ENCODE results near the gene C5orf15.

Gene C5orf15

DNA sequence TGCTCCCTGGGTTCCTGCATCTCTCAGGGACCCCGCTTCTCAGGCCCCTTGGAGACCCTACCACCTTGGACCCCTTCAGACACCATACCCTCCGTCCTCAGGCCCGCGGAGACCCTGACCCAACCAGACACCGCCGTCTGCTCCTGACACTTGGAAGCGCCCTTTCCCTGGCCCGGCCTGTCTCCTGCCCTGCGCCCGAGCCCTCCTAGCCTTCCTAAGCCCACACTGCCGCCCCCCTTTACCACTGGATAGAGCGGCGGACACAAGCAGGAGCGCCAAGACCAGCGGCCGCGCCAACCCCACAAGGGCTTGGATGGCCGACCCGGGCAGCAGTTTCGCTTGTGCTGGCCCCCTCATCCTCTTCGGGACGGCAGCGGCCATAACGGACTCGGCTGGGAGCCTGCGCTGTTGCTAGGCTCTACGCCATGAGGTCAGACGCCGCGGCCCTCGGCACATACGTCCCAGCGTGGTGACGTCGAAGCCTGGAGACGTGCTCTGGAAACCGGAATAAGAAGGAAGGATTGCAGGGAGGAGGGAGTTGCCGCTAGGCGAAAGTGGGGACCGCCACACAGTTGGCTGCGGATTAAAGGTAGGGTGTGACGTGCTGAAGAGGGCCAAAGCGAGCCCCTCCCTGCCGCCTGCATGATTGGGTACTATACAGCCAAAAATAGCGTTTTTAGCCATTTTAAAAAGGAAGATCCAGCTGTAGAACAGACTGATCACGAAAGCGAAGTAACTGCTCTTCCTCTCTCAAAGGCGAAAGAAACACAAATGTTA lies at the start of gene C5orf15:
Gene C5orf15, minus strand, starts transcription at position 422 of the 777 bp plus-strand sequence. Its CDS starts 41 bp downstream, at position 381.
- peak; percentile 93 for DNase-seq

DNA sequence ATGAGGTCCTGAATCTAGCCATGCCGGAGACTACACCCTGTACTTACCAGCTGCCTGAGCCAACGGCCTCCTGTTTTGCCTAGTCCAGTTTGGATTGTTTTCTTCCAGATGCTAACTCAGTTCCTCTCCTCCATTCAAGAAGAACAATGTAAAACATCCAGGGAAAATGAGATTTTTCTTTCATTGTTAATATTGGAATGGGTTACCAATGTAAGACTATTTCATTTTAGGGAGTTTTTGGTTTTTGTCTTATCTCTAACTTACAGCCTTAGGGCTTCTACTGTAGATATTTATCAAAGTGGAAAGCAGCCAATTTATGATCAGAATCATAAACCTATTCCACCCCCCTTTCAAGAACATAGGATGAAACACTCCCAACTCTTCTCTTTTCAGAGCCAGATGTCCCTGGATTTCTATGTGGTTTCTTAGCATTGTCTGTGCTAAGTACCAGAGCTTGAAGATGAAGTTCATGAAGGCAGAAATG lies 39.9 kb upstream of the C5orf15 start:
- DNase-seq, result no peak

DNA sequence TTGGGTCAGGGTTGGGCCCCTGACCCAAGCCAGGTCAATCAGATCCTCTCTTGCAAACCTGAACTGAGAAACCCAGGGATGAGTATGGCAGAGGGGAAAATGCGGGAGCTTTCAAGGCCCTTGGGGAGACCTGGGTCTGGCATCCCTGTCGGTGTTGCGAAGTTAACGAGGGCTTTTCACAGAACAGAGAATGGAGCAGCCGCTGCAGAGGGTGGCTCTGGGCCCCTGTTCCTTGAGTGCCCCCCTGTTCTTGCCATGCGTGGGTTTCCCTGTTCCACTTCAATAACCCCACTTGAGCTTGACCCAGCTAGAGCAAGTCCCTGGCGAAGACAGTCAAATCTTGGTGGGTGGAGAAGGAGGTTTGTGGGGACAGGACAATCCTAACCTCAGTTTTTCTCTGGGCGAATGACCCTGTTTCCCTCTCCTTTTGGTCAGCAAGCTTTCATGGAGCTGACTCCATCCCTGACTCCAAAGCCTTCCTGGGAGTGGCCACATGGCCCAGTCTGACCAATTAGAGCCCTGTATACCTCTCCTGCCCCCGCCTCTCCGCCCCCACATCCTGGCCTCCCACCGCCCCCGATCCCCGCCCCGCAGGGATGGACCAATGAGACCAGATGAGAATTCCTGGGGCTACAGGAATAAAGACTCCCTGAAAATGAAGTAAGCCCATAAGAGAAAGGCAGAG lies 39.3 kb upstream of the C5orf15 start:
- no peak for DNase-seq

DNA sequence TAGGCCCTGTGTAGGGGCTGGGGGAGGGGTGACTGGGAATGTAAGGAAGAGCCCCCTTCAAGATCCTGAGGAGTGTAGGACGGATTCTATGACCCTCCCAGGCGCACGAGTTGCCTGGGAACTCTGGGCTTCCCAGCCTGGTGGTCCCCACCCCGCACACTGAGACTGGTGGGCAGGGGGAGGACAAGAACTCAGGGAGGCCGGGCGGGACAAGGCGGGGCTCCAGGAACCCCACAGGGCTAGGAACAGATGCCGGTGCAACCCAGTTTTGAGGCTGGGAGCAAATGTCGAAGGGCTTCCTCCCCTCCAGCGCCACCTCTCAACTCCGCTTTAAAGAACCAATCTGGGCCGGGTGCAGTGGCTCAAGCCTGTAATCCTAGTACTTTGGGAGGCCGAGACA lies 37.7 kb upstream of the C5orf15 start:
- DNase-seq, result no peak

DNA sequence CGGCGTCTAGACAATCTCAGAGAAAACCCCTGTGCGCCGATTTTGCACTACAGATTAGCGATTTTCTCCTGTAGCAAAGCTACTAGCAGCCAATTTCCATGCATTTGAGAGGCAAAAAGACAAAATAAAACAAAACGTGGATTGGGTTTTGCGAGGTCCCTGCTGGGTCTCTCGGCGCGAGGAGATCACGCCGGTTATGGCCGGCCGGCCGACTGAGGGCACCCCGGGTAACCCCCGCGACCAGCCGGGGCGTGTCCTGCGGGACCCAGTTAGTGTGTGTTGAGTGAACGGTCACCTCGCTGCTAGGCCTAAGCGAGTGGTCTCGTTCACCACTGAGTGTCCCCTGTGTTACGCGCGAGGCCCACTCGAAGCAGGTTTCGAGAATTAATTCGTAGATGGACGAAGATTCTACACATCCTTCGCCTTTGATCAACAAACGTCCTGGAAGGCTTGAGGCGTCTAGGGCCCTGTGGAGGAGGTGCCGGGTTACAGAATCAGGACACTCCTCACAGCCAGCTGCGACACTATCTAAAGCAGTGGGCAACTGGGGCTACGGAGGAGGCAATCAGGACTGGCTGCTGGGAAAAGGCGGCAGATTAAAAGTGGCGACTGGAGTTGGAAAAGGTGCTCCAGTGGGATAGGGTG lies 37.1 kb upstream of the C5orf15 start:
- no peak for DNase-seq

DNA sequence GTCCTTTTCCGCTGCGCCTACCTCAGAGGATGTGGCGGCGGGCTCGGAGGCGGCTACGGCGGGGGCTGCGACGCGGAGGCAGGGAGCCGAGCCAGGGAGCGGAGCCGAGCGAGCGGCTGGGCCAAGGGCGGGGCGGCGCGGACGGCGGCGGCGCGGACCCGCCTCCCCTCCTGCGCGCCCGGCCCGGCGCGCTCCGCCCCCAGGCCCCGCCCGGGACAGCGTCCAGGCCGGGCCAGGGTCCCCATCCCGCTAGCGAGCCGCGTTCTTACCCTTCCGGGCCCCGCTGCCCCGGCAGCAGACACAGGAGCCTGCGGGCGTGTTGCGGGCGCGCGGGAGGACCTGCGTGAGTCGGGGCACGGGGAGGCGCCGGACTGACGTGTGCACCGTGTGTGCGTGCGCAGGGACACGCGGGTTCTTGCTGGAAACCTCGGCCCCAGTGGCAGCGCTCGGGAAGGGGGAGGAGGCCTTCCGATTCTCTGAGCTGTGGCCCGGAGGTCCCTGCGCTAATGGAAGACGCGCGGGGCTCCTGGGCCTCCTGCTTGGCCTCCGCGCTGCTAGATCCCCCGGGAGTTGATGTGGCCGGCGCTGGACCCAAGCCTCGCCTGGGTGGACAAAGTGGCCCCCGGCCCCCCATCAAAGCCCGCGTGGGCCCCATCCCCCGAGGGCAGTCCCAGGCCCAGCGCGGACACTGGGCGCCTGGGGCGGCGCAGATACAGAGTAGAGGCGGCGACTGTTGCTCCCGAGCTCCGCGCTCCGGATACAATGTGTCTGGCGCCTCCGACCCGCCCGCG lies 36.4 kb upstream of the C5orf15 start, which contains the start of gene VDAC1:
Gene VDAC1, minus strand, starts transcription at position 350 of the 791 bp plus-strand sequence. CDS start 11,963 bp downstream, outside the sequence.
- DNase-seq, result peak; percentile 92

DNA sequence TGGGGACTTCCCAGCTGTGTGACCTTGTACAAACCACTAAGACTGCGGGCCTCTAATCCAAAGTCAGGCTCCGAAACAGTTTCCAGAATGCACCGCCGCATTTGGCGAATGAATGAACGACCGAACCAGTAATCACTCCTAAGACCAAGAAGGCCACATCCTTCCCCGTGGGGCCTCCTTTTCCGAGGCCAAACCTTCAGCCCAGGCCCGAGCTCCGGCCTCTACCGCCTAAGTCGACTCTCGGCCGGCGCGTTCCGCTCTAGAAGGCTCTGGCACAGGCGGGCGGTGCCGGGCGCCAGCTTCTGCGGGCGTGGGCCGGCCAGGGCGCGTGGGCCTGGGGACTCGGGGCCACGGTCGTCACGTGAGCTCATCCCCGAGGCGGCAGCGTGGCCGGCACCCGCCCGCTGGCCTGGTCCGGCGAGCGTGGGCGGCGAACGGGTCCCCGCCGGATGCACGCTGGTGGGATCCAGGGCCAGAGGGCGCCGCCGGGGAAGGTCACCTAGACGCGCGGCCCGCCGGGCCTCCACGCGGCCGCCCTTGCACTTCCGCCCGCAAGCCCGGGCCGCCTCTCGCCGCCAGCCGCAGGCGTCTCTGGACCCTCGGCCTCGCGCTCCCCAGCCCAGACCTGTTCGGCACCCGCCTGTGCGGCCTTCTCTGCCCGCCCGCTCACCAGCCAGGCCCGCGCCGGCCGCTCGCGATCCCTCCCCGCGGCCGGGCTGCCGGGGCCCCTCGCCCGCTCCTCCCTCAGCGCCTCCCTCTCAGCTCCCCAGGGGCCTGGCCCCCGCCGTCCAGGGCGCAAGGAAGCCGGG lies 35.6 kb upstream of the C5orf15 start:
- DNase-seq, result peak; percentile 84

DNA sequence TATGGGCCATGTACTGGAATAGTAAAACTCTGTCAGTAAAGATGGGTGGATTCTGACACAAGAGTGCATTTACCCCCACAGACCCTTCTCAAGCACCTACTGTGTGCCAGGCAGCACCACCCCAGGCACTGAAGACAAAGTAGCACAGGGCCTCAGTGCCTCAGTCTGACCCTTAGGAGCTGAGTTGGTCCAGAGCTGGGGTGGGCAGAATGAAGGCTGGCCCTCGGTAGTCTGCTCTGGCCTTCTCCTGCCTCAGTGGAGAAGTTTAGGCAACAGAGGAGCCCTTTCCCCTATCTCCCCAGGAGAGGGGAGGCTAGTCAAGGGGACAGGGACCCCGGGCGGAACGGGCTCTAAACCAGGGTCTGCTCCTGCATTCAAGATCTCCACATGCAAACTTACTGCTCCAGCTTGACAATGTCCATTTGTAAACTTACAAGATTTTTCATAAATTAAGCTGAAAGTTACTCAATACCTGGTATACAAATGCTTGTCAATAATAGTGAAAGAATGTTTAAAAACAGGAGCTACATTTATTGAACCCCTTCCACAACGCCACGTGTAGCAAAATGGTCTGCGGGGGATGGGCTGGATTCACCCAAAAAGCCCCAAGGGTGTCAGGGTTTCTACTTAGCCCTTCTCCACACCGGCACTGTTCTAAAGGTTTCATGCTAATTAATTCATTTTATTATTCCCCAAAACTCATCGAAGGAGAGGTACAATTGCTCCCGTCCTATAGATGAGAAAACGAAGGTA lies 34.8 kb upstream of the C5orf15 start:
- no peak for DNase-seq

DNA sequence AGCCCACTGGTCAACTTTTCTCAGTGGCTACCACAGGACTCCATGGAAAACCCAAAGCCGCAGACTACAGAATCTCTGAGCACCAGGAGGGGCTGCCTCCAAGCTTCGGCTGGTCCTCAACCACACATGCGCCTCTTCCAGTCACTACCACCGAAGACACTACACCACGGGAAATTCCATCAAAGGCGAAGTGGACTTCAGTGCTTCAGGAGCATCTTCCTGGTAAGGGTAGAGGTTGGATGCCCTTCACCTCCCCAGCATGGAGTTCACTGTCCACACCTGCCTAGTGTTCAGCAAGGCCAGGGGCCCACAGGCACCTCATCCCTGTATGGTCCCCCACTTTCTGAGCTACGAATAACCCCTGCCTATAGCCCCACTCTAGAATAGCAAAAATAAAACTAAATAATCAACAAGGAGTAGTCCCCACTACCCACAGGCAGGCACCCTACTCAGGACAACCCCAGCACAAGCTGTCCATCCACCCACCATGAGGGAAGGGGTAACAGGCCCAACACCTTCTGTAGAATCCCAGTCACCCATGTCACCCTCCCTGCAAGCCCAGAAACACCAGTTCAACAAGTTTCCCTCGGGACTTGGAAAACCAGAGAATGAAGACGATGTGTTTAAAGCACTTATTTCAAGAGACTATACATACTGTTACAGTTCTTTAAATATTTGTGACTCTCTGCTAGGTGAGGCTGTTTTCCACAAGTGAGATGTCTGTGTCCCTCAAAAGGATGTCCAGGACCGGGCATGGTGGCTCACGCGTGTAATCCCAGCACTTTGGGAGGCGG lies 33.7 kb upstream of the C5orf15 start:
- DNase-seq, result no peak

DNA sequence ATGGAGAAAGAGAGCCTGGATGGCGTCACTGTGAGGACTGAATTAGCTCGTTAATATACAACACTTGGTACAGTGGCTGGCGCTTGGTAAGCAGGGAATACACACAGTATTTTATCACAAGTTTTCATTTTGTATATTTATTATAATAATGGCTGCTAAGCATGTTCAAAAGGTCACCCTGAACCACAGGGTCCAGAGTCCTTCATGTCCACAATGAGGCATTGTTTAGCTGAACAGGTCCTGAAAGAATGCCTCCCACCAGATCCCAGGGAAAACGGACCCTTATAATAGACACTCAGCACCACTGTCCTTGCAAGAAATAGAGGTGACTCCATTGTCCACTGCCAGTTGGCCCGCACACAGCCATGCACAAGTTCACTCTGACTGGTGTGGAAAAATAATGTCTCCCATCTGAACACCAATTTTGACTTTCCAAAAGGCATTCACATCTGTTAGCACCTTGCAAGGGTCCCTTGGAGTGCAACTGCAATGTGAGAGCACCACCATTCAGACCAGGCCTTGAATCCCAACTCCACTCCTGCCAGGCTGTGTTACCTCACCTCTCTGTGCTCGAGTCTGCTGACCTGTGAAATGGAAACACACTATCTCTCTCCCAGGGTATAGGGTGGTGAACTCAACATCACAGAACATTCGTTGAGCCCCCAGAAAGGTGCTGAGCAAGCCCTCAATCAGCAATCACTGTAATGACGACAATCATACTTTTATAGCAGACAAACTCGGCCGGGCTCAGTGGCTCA lies 32.5 kb upstream of the C5orf15 start:
- no peak for DNase-seq

DNA sequence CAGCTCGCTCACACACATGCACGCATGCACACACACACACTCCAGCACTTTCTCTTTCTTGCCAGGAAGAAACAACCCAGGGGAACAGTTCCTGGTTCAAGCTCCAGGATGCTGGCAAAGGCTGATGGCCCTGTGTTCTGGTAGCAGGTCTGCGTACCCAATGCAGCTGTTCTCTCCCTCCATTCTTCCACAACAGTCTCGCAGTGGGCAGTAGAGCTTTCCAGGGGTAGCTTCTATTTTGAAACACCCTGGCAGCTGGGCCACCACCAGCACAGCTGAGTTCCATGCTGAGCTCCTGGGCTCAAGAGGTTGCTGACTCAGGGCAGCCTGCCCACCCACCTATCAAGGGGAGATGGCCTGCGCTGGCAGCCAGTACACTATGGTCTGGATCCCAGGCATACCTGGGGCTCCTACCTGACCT lies 31.7 kb upstream of the C5orf15 start:
- DNase-seq, result no peak

DNA sequence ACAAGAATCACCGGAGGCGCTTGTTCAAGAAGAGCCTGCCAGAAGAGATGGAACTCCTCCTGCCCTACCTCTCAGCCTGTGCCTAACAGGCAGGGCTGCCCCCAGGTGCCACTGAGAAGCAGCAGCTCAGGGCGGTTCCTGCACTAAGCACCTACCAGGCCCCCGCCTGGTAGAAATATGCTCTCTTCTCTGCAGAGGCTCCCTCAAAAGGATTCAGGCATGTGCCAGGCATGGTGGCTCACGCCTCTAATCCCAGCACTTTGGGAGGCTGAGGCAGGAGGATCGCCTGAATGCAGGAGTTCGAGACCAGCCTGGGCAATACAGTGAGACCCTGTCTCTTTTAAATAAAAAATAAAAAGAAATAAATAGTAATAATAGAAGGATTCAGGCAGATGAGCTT lies 30.4 kb upstream of the C5orf15 start:
- DNase-seq, result no peak

DNA sequence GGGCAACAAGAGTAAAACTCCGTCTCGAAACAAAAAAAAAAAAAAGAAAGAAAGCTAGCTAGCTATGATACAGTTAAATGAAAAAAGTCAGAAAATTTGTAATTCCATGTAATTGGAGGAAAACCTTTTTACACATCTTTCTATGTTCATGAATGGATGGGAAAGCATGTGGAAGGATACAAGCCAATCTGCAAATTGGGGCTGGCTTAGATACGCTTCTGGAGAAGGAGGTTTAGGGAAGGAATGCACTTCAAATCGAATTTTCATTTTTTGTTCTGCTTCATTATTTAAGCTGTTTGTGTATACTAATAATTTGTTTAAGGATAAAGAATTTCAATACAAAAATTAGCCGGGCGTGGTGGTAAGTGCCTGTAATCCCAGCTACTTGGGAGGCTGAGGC lies 29.6 kb upstream of the C5orf15 start:
- no peak for DNase-seq

DNA sequence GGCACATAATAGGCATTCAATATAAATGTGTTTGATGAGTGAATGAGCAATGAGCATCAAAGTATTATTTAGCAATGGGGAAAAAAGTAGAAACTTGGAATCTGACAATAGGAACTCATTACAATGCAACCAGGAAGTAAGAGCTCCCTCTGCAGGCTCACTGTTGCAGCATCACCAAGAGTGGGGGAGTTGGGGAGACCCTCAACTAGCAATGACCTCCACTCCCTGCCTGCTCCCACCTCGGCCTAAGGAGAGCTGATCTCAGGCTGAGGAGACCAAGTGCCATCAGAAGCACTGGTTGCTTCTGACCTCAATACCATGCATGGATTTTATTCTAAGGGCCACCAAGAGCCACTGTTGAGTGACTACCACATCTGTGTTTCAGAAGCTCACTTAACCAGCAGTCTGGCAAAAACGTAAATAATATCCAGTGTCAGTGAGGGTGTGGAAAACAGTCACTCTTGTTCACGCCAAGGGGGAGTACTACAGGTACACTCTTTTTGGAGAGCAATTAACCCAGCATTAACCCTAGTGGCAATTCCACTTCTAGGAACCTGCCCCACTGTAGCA lies 28.3 kb upstream of the C5orf15 start:
- no peak for DNase-seq

DNA sequence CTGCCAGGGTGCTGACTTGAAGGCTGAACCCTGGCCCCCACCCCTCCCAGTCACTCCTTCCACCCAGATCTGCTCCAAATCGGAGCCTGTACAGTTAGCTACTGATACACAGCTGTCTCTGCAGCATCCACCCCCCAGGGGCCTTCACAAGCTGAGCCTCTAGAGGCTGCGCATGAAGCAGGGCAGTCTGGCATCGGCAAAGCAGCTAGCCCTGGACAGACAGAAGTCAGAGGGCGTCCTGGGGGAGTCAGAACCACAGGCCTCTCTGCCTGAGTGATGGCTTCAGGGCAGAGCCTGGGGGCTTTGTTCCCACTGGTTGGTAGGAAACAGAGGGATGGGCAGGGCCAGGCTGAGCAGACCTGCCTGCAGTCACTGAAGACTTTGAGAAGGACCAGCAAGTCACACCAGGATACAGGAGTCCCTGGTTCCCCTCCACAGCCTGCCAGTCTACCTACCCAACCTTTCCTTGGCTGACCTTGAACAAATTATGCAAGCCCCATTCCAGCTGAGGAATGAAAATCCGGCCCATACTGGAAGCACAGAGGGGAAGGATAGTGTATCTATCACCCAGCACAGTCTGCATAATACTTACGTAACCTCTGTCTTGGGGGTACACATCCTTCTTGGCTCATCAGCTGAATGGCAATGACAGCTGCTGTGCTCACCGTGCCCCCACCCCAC lies 27.6 kb upstream of the C5orf15 start:
- DNase-seq, result no peak

DNA sequence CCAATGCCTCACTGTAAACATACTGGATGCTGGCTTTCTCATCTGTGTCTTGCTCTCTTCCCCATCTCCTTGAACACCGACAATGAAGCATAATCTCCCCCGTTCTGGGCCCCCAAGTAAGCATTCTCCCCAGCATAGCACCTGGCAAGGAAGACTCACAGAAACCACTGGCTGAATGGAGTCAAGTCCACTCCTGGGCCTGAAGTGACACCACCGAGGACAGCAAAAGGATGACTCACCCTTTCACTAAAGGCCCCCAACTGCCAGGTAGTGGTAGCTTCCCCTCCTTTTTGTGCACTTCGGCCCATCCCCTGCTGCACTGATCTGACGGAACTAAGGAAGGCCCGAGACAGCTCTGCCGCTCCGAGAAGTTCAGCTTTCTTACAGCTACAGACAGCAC lies 26.9 kb upstream of the C5orf15 start:
- no peak for DNase-seq

DNA sequence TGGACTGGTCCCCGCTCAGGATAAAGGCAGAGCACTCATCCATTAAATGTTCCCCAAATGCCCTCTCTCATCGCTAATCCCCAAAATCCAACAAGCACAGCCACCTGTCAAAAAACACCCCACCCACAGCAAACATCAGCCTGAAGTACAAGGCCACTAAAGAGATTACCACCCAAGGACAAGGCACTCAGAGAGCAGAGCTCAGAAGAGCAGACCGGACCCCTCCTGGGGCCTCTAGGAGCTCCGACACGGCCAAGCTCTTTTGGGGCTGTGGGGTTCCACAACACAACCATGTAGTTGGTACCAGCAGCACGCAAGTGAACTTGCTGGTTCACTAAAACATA lies 26.5 kb upstream of the C5orf15 start:
- no peak for DNase-seq

DNA sequence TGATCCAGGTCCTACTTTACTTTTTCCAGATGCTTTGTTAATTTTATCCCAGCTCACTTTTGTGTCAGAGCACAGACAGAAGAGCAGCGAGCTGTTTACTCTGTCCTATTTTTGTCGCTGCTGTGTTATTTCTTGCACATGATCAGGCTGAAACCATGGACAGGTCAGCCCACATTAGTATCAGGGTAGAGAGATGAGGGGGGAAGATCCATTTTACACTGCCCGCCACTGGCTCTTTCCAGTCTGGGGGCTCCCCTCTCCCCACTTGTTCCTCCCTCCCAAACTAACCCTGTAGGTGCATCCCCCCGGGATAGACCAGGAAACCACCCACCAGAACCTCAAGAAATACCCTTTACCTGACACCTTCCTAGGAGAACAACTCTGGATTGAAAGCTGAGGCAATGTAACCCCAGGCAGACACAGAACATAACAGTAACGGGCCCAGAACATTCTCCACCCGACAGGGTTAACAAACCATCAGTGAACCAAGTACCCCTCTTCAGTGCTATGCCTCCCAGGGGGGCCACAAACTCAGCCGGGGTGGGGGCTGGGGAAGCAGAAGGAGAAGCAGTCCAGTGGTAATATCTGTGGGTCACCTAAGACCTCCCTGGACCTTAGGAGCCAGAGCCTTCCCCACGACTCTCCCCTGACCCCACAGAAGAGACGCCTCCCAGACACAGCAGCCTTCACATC lies 26.0 kb upstream of the C5orf15 start:
- no peak for DNase-seq
